ENCODE measurements around the gene NDE1. TPM values are rescaled to one million over a fixed set of nuclear protein-coding genes. Genes with fewer than 3 reads are reported as not detected.
A peak's percentile ranks its signal among the peaks of the same experiment; 100 is the strongest.

The NDE1 gene
- total and polyA plus RNA-seq, 7 donors: 6.6 to 17.0 (median 10.3) TPM

DNA sequence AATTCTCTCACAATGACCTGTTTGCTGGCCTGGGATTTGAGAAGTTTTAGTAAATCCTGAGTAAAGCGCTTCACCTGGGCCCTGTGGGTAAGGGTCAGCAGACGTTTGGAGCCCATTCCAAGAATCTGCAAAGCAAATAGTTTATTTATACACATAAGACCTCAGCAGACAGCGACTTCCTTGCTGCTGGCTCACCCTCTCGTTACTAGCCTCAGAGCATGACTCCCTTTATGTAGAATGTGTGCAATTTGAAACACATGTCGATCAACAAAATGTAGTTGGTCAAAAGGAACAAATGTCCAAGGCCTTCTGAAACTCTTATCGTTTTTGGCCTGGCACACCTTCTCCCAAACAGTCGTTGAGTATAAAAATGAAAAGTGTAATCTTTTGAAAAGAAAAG is 38.4 kb upstream of the NDE1 start:
- H3K4me1 ChIP-seq: peaks cover 63% of the 10 kb centered on the region
- WGBS, 3 donors: 65 to 75% (median 71%) methylated on average over 7 of the region's 7 CpGs
- H3K27ac ChIP-seq: peak overlapping the region; percentile 78
- TF ChIP-seq, protein P1, sequence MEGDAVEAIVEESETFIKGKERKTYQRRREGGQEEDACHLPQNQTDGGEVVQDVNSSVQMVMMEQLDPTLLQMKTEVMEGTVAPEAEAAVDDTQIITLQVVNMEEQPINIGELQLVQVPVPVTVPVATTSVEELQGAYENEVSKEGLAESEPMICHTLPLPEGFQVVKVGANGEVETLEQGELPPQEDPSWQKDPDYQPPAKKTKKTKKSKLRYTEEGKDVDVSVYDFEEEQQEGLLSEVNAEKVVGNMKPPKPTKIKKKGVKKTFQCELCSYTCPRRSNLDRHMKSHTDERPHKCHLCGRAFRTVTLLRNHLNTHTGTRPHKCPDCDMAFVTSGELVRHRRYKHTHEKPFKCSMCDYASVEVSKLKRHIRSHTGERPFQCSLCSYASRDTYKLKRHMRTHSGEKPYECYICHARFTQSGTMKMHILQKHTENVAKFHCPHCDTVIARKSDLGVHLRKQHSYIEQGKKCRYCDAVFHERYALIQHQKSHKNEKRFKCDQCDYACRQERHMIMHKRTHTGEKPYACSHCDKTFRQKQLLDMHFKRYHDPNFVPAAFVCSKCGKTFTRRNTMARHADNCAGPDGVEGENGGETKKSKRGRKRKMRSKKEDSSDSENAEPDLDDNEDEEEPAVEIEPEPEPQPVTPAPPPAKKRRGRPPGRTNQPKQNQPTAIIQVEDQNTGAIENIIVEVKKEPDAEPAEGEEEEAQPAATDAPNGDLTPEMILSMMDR (IDR thresholded peaks at IDR 0.05): no peak
- H3K36me3 ChIP-seq (ENCODE audit: insufficient read depth in 1 of 2, low read depth in 1 of 2): peaks cover 6 to 89% of the 10 kb centered on the region in 2 donors
- H3K9me3 ChIP-seq: no peaks in the 10 kb centered on the region
- no peaks in the 10 kb centered on the region for H3K27me3 ChIP-seq (ENCODE audit: insufficient read depth in 3 of 3, low read length in 2 of 3)
- no peak for DNase-seq
- ATAC-seq: peak; percentile 27 to 63 (median 32)
- intact Hi-C loops (cut with DNase I): no loop called here
- H3K4me3 ChIP-seq: no peak overlapping the region

DNA sequence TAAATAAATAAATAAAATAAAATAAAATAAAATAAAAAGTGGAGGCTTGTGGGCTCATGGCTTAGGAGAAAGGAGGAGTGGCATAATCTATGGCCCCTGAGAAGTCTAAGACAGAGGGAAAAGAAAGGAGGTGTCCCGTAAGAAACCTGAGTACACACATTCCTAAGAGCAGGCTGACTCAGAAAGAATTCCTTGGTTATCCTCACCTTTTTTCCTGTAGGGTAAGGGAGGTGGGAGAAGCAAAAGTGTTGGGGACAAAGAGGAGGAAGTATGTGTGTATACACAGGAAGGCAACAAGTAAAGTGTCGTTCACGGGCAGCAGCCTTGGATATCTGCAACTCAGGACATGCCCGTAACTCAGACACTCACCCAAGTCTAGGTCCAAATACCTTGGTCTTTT is 36.4 kb upstream of the NDE1 start:
- no peaks in the 10 kb centered on the region for H3K9me3 ChIP-seq
- TF ChIP-seq, protein P1 (IDR thresholded peaks at IDR 0.05): no peak
- peak overlapping the region; percentile 78 for H3K27ac ChIP-seq
- H3K4me1 ChIP-seq: peaks cover 48% of the 10 kb centered on the region
- no peak for DNase-seq
- intact Hi-C loops (cut with DNase I): no loop called here
- peaks cover 14 to 97% of the 10 kb centered on the region in 2 donors for H3K36me3 ChIP-seq (ENCODE audit: insufficient read depth in 1 of 2, low read depth in 1 of 2)
- 84 to 89% (median 89%) methylated on average over 4 of the region's 4 CpGs for WGBS, 3 donors
- H3K4me3 ChIP-seq: no peak overlapping the region
- H3K27me3 ChIP-seq (ENCODE audit: insufficient read depth in 3 of 3, low read length in 2 of 3): no peaks in the 10 kb centered on the region
- no peak for ATAC-seq

DNA sequence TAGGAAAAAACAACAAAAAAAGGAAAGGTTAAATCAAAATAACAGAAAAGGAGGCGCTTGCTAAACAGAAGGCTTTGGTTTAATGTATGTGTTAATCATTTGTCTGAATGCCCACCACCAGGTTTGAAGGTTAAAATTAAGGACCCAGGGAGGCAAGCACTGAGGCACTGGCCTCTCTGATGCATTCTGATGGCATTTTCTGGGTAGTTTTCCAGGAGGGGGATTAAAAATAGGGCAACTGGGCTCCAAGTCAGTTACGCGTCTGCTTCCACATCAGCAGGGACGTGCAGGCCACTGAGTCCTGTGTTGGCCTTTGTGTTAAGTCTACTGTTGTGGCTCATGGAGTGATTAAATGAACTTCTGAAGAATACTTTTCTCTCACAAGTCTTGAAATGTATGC is 34.0 kb upstream of the NDE1 start:
- no peaks in the 10 kb centered on the region for H3K9me3 ChIP-seq
- intact Hi-C loops (cut with DNase I): no loop called here
- H3K36me3 ChIP-seq (ENCODE audit: insufficient read depth in 1 of 2, low read depth in 1 of 2): peaks cover 21 to 98% of the 10 kb centered on the region in 2 donors
- H3K27me3 ChIP-seq (ENCODE audit: insufficient read depth in 3 of 3, low read length in 2 of 3): no peaks in the 10 kb centered on the region
- peak overlapping the region; percentile 39 for H3K27ac ChIP-seq
- TF ChIP-seq, protein P1 (IDR thresholded peaks at IDR 0.05): no peak
- DNase-seq (no peak), ATAC-seq (peak in 3 of 4 donors; percentile 24 to 64 (median 57))
- peaks cover 31% of the 10 kb centered on the region for H3K4me1 ChIP-seq
- 44 to 64% (median 49%) methylated on average over 4 of the region's 4 CpGs for WGBS, 3 donors
- no peak overlapping the region for H3K4me3 ChIP-seq

DNA sequence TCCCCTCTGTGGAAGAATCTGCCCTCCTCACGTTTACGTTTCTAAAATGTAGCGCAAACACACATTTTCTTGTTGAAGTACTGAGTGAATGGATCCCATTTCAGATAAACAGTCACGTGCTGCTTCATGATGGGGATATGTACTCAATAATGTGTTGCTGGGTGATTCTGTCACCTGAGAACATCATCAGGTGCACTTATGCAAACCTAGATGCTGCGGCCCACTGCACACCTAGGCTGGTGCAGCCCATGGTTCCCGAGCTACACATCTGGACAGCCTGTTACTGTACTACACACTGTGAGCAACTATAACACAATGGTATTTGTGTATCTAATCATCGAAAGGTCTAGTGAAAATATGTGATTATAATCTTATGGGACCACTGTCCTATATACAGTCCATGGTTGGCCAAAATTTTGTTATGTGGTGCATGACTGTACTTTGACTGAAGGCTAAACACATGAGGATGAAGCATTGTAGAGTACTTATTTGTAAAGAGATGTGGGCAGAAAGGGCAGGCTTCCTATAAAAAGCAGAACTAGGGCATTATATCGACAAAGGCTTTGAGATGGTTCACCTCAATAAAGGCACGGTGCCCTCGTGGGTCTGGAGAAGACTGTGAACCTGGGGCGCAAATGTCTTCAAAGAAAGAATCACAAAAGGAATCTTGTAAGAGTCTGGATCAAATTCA is 33.4 kb upstream of the NDE1 start:
- WGBS, 3 donors: 91 to 95% (median 93%) methylated on average over 11 of the region's 11 CpGs
- H3K27me3 ChIP-seq (ENCODE audit: insufficient read depth in 3 of 3, low read length in 2 of 3): no peaks in the 10 kb centered on the region
- DNase-seq: no peak
- ATAC-seq: no peak
- H3K27ac ChIP-seq: peak overlapping the region; percentile 39
- peaks cover 34% of the 10 kb centered on the region for H3K4me1 ChIP-seq
- TF ChIP-seq, protein P1 (IDR thresholded peaks at IDR 0.05): no peak
- H3K9me3 ChIP-seq: no peaks in the 10 kb centered on the region
- intact Hi-C loops (cut with DNase I): no loop called here
- H3K4me3 ChIP-seq: no peak overlapping the region
- H3K36me3 ChIP-seq (ENCODE audit: insufficient read depth in 1 of 2, low read depth in 1 of 2): peaks cover 21 to 96% of the 10 kb centered on the region in 2 donors

DNA sequence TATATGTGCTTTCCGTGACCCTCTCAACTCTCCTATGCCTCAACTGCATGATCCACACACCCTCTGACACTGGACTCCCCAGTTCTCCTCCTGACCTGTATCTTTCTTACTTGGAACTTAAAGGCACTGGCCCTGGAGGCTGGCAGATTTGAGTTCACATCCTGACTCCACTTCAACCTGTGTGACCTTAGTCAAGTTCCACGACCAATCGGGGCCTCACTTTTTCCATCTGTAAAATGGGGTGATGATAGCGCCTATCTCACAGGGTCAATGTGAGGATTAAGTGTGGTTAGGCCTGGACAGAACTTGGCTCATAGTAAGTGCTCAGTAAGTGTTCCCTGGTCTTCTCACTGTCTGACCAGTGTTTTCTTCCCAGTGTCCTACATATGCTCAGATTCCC is 32.1 kb upstream of the NDE1 start:
- DNase-seq (no peak), ATAC-seq (no peak)
- TF ChIP-seq, protein P1 (IDR thresholded peaks at IDR 0.05): no peak
- intact Hi-C loops (cut with DNase I): no loop called here
- Histone ChIP-seq H3K27ac (no peak overlapping the region), H3K4me1 (peaks cover 36% of the 10 kb centered on the region), H3K4me3 (no peak overlapping the region), H3K9me3 (no peaks in the 10 kb centered on the region), H3K27me3 (ENCODE audit: insufficient read depth in 3 of 3, low read length in 2 of 3) (no peaks in the 10 kb centered on the region), H3K36me3 (ENCODE audit: insufficient read depth in 1 of 2, low read depth in 1 of 2) (peaks cover 21 to 96% of the 10 kb centered on the region in 2 donors)
- WGBS, 3 donors: 95 to 98% (median 97%) methylated on average over 4 of the region's 4 CpGs
